ENCODE results near the gene CEACAM1.

DNA sequence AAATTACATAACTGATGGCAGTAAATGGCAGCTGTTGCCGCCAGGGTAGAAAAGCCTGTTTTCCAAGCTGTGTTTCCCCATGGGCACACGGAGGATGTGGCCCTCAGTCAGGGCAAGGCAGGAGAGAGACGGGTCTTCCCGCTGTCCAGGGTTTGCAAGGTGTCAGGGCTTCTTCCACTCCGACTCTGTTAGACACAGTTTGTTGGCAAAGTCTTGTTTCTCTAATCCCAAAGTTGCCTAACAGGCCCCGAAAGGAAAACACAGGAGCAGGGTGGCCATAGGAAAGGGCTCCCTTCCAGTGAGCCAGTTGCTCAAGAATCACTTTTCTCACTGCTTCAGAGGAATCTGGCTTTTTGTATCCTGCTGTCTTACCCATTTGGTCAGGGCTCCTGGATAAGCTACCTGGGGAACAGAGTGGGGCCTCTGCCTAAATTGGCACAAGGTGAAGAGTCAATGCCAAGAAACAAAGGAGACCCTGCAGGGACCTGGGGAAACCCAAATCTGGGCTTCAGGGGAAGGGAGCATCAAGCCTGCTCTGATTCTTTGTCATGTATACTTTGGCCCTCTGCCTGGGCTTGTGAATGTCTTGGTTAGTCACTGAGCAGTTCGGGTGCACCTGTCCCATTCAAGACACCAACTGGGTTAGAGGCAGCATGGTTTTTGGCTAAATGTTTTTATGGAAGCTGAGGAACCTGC lies 56.6 kb downstream of the CEACAM1 start:
- TF ChIP-seq, protein P1, sequence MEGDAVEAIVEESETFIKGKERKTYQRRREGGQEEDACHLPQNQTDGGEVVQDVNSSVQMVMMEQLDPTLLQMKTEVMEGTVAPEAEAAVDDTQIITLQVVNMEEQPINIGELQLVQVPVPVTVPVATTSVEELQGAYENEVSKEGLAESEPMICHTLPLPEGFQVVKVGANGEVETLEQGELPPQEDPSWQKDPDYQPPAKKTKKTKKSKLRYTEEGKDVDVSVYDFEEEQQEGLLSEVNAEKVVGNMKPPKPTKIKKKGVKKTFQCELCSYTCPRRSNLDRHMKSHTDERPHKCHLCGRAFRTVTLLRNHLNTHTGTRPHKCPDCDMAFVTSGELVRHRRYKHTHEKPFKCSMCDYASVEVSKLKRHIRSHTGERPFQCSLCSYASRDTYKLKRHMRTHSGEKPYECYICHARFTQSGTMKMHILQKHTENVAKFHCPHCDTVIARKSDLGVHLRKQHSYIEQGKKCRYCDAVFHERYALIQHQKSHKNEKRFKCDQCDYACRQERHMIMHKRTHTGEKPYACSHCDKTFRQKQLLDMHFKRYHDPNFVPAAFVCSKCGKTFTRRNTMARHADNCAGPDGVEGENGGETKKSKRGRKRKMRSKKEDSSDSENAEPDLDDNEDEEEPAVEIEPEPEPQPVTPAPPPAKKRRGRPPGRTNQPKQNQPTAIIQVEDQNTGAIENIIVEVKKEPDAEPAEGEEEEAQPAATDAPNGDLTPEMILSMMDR (IDR thresholded peaks at IDR 0.05) = no peak
- no peak for TF ChIP-seq EZH2 (IDR thresholded peaks at IDR 0.05)

Measured in neural progenitor cell (in vitro differentiated cells).